ENCODE measurements around the gene PCDH20. TPM values are rescaled to one million over a fixed set of nuclear protein-coding genes. Genes with fewer than 3 reads are reported as not detected.

Gene PCDH20
- total RNA-seq = 1 to 10 TPM in 1 of 4 donors, under 1 TPM in 3; 0.21 to 2.0 (median 0.48) TPM

- DNase-seq (ENCODE audit: low spot score in 2 of 2) = no peak
- peak within 1 kb of the TSS in 3 of 4 donors; percentile 28 to 41 (median 35) for H3K4me3 ChIP-seq
- peaks cover 0 to 25% (median 0%) of the 10 kb centered on the region in 4 donors for H3K4me1 ChIP-seq
- WGBS, 2 donors = 61 to 64% methylated on average over 3 of the region's 3 CpGs
- peaks cover 0 to 18% of the 10 kb centered on the region in 2 donors for H3K27me3 ChIP-seq
- no peaks in the 10 kb centered on the region for H3K36me3 ChIP-seq
- no peak for TF ChIP-seq POLR2A (IDR thresholded peaks at IDR 0.05)
- TF ChIP-seq CTCF (IDR thresholded peaks at IDR 0.05) = no peak
- no peak for TF ChIP-seq EP300 (IDR thresholded peaks at IDR 0.05)
- no peak within 1 kb of the TSS for H3K27ac ChIP-seq
- no peaks in the 10 kb centered on the region for H3K9me3 ChIP-seq
Observed at GRCh38 chr13:61415749-61416148, at the start of gene PCDH20. Gene PCDH20, minus strand, starts transcription at chr13:61415849. Its CDS starts 691 bp downstream, at chr13:61415158.

DNA sequence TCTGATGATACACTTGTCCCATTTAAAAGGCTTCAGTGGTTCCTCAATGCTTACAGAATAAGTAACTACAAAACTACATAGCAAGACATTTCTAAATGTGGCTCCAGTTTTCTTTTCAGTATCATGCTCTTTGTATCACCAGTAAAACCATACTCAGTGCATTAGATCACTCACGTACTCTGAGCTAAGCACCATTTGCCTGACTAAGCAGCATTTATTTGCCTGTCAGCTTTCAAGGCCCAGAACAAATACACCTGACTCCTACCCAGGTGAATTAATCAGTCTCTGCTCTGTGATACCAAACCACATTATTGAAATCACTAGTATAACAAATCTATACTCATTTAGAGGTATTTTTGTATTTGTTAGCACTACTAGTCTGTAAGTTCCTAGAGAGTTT is 47.4 kb upstream of the PCDH20 start:
- Histone ChIP-seq H3K27me3 (no peaks in the 10 kb centered on the region), H3K4me1 (no peaks in the 10 kb centered on the region), H3K36me3 (no peaks in the 10 kb centered on the region), H3K27ac (no peak overlapping the region), H3K4me3 (no peak overlapping the region), H3K9me3 (no peaks in the 10 kb centered on the region)
- TF ChIP-seq CTCF (IDR thresholded peaks at IDR 0.05) = no peak
- no peak for TF ChIP-seq POLR2A (IDR thresholded peaks at IDR 0.05)
- no peak for TF ChIP-seq EP300 (IDR thresholded peaks at IDR 0.05)
- 76 to 80% methylated on average over 1 of the region's 1 CpG for WGBS, 2 donors
- DNase-seq (ENCODE audit: low spot score in 2 of 2) = no peak

- Histone ChIP-seq H3K27me3 (no peaks in the 10 kb centered on the region), H3K4me3 (no peak overlapping the region), H3K27ac (no peak overlapping the region), H3K36me3 (no peaks in the 10 kb centered on the region), H3K9me3 (no peaks in the 10 kb centered on the region), H3K4me1 (no peaks in the 10 kb centered on the region)
- WGBS, 2 donors = 67 to 68% methylated on average over 1 of the region's 1 CpG
- DNase-seq (ENCODE audit: low spot score in 2 of 2) = no peak
- no peak for TF ChIP-seq CTCF (IDR thresholded peaks at IDR 0.05)
- no peak for TF ChIP-seq EP300 (IDR thresholded peaks at IDR 0.05)
- TF ChIP-seq POLR2A (IDR thresholded peaks at IDR 0.05) = no peak
Observed at GRCh38 chr13:61453121-61453520, 37.5 kb upstream of the PCDH20 start.

- TF ChIP-seq EP300 (IDR thresholded peaks at IDR 0.05) = no peak
- no peak for TF ChIP-seq CTCF (IDR thresholded peaks at IDR 0.05)
- TF ChIP-seq POLR2A (IDR thresholded peaks at IDR 0.05) = no peak
- no peaks in the 10 kb centered on the region for H3K4me1 ChIP-seq
- no peak overlapping the region for H3K27ac ChIP-seq
- no peaks in the 10 kb centered on the region for H3K36me3 ChIP-seq
- 65 to 72% methylated on average over 1 of the region's 1 CpG for WGBS, 2 donors
- no peaks in the 10 kb centered on the region for H3K27me3 ChIP-seq
- DNase-seq (ENCODE audit: low spot score in 2 of 2) = no peak
- no peaks in the 10 kb centered on the region for H3K9me3 ChIP-seq
- H3K4me3 ChIP-seq = no peak overlapping the region
Observed at GRCh38 chr13:61432029-61432428, 16.4 kb upstream of the PCDH20 start.

DNA sequence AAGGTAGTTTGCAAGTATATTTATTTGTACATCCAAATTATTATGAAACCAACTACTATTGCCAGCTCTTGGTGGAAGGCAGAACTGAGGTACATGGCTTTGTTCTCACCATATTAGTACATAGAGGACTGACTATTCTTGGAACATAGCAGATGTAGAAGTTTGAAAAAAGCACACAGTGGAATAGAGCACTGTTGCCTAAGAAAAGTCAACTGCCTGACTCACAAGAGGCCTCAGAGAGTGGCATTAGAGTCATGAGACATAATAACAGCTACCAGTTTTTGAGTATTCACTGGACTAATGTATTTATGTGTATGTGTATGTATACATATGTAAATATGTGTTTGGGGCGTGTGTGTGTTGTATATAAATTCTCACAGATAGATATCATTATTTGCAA is 8.3 kb upstream of the PCDH20 start:
- TF ChIP-seq POLR2A (IDR thresholded peaks at IDR 0.05) = no peak
- TF ChIP-seq EP300 (IDR thresholded peaks at IDR 0.05) = no peak
- no peak for TF ChIP-seq CTCF (IDR thresholded peaks at IDR 0.05)
- H3K27ac ChIP-seq = no peak overlapping the region

More for the DNA sequence above, 8.3 kb upstream of the PCDH20 start:
- no peaks in the 10 kb centered on the region for H3K27me3 ChIP-seq
- no peaks in the 10 kb centered on the region for H3K4me1 ChIP-seq
- no peak for DNase-seq (ENCODE audit: low spot score in 2 of 2)
- no peak overlapping the region for H3K4me3 ChIP-seq
- no peaks in the 10 kb centered on the region for H3K36me3 ChIP-seq
- H3K9me3 ChIP-seq = no peaks in the 10 kb centered on the region
- 87 to 93% methylated on average over 1 of the region's 1 CpG for WGBS, 2 donors

Data from tibial nerve (tissue), 4 donors.